IPS-15b (cell line): Measurements from ENCODE around the gene PPM1H.
"Not testable (repeated sequence)": the region's sequence is repeated elsewhere in the genome, so short reads cannot be mapped to it uniquely, and the experiment has no call there.

Experiments
- H3K27me3 ChIP-seq: one replicate; pipeline ENCODE4 v1.6.1; 2013; ENCODE audit warnings: low read length; ENCODE audit not compliant: control insufficient read depth, insufficient read depth
- H3K36me3 ChIP-seq: one replicate; pipeline ENCODE4 v1.6.1; 2013; ENCODE audit warnings: low read length; ENCODE audit not compliant: control insufficient read depth, insufficient read depth
- H3K4me1 ChIP-seq: one replicate; pipeline ENCODE4 v1.6.1; 2013; ENCODE audit warnings: mild to moderate bottlenecking, low read length; ENCODE audit not compliant: control insufficient read depth, insufficient read depth
- H3K4me3 ChIP-seq: one replicate; pipeline ENCODE4 v1.5.1; 2013; ENCODE audit warnings: low read depth, low read length
- H3K9ac ChIP-seq: one replicate; pipeline ENCODE4 v1.6.1; 2013; ENCODE audit warnings: low read depth, mild to moderate bottlenecking, low read length
- H3K9me3 ChIP-seq: one replicate; pipeline ENCODE4 v1.6.1; 2013; ENCODE audit warnings: mild to moderate bottlenecking, low read length; ENCODE audit not compliant: control insufficient read depth, insufficient read depth

The PPM1H gene, protein sequence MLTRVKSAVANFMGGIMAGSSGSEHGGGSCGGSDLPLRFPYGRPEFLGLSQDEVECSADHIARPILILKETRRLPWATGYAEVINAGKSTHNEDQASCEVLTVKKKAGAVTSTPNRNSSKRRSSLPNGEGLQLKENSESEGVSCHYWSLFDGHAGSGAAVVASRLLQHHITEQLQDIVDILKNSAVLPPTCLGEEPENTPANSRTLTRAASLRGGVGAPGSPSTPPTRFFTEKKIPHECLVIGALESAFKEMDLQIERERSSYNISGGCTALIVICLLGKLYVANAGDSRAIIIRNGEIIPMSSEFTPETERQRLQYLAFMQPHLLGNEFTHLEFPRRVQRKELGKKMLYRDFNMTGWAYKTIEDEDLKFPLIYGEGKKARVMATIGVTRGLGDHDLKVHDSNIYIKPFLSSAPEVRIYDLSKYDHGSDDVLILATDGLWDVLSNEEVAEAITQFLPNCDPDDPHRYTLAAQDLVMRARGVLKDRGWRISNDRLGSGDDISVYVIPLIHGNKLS

DNA sequence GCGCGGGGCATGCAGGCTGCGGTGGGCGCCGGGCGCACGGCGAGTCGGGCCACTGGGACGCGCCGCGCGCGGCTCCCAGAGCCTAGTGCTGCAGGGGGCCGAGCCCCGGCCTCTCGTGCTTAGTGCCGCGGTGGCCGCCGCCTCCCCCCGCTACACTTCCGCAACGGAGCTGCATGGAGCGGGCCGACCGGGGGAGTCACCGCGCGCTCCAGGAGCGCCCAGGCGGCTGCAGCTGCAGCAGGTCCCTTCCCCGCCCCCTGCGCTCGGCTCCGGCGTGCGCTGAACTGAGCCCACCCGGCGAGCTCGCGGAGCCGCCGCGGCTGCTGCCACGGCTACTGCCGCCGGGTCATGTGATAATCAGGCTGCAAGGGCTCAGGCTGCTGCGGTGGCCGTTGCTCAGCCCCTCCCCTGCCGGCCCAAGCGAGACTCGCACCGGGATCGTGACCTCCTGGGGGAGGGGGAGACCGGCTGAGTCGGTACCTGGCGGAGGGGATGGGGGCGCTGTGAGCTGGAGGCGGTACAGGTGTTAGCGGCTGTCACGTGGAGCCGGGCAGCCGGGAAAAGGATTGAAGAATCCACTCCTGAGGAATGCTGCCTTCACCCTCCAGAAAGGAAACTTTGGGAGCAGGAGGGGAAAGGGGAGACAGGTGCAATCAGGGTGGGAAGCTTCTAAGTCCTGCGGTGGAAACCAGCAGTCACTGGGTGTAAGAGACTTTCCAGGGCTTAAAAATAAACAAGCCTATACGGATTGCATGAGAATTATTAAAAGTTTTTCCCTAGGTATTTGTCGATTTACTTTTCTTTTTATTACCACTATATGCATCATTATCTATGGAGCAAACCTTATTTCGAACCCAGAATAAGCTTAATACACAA is at the start of gene PPM1H:
TSS of gene PPM1H (minus strand) at position 352 of the 876 bp plus-strand sequence. CDS start 414 bp downstream, outside the sequence.
- Histone ChIP-seq H3K36me3 (no peaks in the 10 kb centered on the region), H3K27me3 (no peaks in the 10 kb centered on the region), H3K4me1 (peaks cover 19% of the 10 kb centered on the region), H3K9ac (peak within 1 kb of the TSS; percentile 48), H3K4me3 (peak within 1 kb of the TSS; percentile 90), H3K9me3 (no peaks in the 10 kb centered on the region)

DNA sequence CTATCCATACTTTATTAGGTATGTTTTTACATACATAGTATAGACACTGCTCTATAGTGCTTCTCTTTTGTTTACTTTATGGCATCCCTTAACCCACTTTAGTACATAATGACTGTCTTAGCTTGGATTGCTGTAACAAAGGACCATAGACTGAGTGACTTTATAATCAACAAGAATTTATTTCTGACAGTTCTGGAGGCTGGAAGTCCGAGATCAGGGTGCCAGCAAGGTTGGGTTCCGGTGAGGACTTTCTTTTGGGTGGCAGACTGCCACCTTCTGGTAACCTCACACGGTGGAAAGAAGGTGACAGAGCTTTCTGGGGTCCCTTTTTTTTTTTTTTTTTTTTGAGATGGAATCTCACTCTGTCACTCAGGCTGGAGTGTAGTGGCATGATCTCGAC is 48.6 kb upstream of the PPM1H start:
- Histone ChIP-seq H3K9ac (no peak overlapping the region), H3K36me3 (no peaks in the 10 kb centered on the region), H3K27me3 (no peaks in the 10 kb centered on the region), H3K9me3 (no peaks in the 10 kb centered on the region), H3K4me1 (no peaks in the 10 kb centered on the region), H3K4me3 (no peak overlapping the region)

DNA sequence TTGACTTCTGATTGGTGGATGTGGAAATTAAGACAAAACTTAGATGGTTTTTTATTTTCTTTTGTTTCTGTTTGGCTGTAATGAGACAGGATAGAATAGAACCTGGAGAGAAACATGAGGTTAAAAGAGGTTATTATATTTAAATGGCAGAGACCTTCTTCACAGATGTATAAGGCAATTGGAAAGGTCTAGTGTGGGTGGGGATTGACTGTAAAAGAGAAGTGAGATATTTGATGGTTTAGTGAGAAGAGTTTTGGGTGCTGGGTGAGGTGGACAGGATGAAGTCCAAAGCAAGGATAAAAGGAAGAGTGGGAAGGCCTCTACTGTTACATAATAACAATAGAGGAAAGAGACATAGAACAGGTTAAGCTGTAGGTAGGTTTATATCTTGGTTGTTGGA is 43.8 kb upstream of the PPM1H start:
- Histone ChIP-seq H3K4me1 (no peaks in the 10 kb centered on the region), H3K4me3 (no peak overlapping the region), H3K36me3 (no peaks in the 10 kb centered on the region), H3K27me3 (no peaks in the 10 kb centered on the region), H3K9me3 (no peaks in the 10 kb centered on the region), H3K9ac (no peak overlapping the region)

DNA sequence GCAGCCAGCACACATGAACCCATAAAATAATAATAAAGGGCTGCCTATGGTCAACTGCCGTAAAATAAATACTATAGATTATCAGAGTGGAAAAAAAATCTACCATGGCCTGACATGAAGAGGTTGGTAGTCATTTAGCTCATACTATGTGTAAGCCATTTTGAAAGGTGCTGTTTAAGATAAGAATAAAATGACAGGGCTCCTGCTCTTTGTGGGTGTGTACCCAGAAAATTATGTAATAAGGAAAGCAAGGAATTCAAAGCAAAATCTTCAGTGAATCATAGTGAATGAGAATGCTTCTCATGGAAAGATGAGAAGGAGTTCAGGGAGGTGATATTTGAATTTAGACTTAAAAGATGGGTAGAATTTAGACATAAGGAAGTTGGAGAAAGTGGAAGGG is 42.9 kb upstream of the PPM1H start:
- Histone ChIP-seq H3K4me1 (no peaks in the 10 kb centered on the region), H3K36me3 (no peaks in the 10 kb centered on the region), H3K9ac (no peak overlapping the region), H3K27me3 (no peaks in the 10 kb centered on the region), H3K4me3 (no peak overlapping the region), H3K9me3 (no peaks in the 10 kb centered on the region)

DNA sequence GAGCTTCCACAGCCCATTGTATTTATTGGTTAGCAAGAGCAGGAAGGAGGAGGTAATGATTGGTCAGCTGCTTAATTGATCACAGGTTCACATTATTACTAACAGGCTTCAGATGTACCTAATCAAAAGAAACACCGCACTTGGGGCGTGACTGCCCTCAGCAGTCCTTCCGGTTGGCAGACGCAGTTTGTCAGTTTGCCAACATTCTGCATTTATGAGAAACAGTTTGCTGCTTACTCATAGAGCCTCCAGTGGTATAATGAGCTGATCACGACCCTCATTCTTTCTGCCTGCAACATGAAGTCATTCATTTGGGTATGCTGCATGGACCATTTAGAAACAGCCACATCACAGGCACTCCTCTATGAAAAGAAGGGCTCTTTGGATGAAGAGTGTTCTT is 42.5 kb upstream of the PPM1H start:
- Histone ChIP-seq H3K36me3 (no peaks in the 10 kb centered on the region), H3K27me3 (no peaks in the 10 kb centered on the region), H3K9me3 (no peaks in the 10 kb centered on the region), H3K4me3 (no peak overlapping the region), H3K9ac (no peak overlapping the region), H3K4me1 (no peaks in the 10 kb centered on the region)

DNA sequence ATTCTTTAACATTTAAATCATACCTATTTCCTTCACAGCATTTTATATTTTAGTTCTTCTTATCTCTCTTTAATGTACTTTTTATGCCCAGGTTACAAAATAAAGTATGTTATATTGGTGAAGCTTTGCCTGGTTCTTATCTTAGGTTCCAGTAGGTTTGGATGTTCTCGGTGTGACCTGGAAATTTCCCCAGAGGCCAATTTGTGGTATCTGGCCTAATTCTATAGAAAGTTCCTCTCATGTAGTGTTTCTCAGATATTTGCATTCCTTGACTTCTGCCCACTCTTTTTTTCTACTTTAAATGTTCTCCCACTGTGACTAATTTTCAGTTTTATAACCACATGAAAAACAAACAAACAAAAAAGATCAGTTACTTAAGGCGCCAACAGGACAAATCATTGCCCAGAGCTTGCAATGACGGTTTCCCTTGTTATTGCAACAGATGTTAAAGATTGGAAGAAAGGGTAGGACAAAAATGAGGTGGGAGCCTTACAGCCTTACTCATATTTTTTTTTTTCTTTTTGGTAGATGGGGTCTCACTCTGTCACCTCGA is 41.2 kb upstream of the PPM1H start:
- Histone ChIP-seq H3K27me3 (no peaks in the 10 kb centered on the region), H3K9me3 (no peaks in the 10 kb centered on the region), H3K4me1 (peaks cover 2% of the 10 kb centered on the region), H3K9ac (no peak overlapping the region), H3K36me3 (no peaks in the 10 kb centered on the region), H3K4me3 (no peak overlapping the region)

DNA sequence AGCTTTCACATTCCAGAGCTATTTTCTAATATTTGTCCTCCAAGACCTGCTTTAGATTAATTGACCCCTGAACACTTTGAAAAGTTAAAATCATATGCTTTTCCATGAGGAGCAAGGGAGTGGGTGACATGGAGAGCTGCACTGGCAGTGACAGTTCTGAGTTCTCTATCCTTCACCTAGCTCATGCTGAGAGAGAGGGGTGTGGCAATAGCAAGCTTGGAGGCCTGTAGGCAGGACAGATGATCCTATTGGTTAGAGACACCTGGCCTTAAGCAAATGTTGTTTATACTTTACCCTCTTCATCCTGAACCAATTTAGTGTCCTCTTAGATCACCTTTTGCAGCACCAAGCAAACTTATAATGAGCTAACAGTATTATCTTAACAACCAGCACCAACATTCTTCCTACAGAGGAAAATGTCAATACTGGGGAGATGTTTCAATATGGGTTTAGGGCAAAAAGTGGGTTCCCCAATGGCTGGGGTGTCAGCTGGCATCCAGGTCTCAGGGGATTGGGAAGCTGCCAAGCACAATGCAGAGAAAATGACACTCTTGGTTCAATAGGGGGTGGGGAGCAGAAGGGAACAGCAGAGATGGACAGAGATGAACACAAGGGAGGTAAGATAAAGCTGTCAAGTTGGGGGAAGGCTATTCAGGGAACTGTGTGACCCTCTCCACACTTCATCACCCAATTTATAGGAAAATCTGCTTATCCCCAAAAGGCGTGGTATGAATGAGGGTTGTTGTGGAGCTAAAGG is 37.0 kb upstream of the PPM1H start:
- Histone ChIP-seq H3K4me3 (no peak overlapping the region), H3K9ac (no peak overlapping the region), H3K4me1 (peaks cover 2% of the 10 kb centered on the region), H3K9me3 (no peaks in the 10 kb centered on the region), H3K36me3 (no peaks in the 10 kb centered on the region), H3K27me3 (no peaks in the 10 kb centered on the region)

- peaks cover 4% of the 10 kb centered on the region for H3K4me1 ChIP-seq
- H3K9me3 ChIP-seq = no peaks in the 10 kb centered on the region
- no peak overlapping the region for H3K4me3 ChIP-seq
- no peaks in the 10 kb centered on the region for H3K36me3 ChIP-seq
- H3K27me3 ChIP-seq = no peaks in the 10 kb centered on the region
- H3K9ac ChIP-seq = no peak overlapping the region
Observed at GRCh38 chr12:62969695-62970094, 34.7 kb upstream of the PPM1H start.

DNA sequence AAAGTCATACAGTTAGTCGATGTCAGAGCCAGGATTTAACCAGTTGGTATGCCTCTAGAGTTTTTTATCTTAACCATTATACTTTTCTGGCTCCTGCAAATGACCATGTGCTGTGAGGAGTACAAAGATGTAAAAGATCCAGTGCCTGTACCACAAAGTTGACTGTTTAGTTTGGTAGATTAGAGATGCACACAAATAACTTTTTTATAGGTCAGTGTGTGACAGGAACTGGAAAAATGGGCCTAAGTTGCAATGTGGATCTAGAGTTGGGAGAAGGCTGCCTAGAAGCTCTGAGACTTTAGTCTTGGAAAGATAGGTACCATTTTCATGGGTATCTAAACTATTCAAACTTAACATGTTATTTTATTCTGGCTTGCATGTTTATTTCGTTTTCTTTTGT is 32.8 kb upstream of the PPM1H start:
- no peaks in the 10 kb centered on the region for H3K36me3 ChIP-seq
- no peak overlapping the region for H3K9ac ChIP-seq
- H3K9me3 ChIP-seq = no peaks in the 10 kb centered on the region
- H3K4me3 ChIP-seq = no peak overlapping the region
- peaks cover 4% of the 10 kb centered on the region for H3K4me1 ChIP-seq
- H3K27me3 ChIP-seq = no peaks in the 10 kb centered on the region

- Histone ChIP-seq H3K9ac (no peak overlapping the region), H3K4me1 (peaks cover 4% of the 10 kb centered on the region), H3K36me3 (no peaks in the 10 kb centered on the region), H3K4me3 (no peak overlapping the region), H3K27me3 (no peaks in the 10 kb centered on the region), H3K9me3 (no peaks in the 10 kb centered on the region)
Observed at GRCh38 chr12:62966990-62967506, 32.1 kb upstream of the PPM1H start.

DNA sequence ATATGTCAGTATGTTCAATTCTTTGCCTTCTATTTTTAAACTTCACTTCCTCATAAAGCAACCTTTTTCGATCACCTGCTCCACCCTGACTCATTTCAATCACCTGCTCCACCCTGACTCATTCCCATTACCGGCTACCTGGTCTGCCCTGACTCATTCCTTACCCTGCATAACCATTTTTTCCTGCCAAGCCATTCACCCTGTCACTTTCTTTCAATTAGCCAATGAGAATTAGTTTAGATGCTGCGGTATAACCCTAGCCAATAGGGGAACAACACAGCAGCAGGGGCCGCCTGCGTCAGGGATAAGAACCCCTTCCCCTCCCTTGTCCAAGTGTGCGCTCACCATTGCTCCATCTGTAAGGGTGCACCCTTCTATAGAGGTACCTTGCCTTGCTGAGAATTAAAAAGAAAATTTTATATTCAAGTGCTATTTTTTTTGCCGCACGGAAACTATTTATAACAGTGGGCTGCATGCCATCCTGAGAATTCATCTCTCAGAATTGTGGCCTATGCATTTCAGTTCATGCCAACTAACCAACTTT is 31.6 kb upstream of the PPM1H start:
- H3K36me3 ChIP-seq, H3K4me3 ChIP-seq, H3K9ac ChIP-seq, H3K4me1 ChIP-seq, H3K27me3 ChIP-seq, H3K9me3 ChIP-seq: not testable (repeated sequence)
